ENCODE measurements around the gene MSI2. TPM values are rescaled to one million over a fixed set of nuclear protein-coding genes. Genes with fewer than 3 reads are reported as not detected.

MSI2 gene
- polyA plus RNA-seq, 1 of the 3 experiments (the other 2 are of a cell fraction): 24.1 TPM

- no peak for TF ChIP-seq EZH2phosphoT487 (IDR thresholded peaks at IDR 0.05; ENCODE audit: borderline replicate concordance, low read depth)
Measured at GRCh38 chr17:57308543-57309186, 52.3 kb downstream of the MSI2 start (continued).

DNA sequence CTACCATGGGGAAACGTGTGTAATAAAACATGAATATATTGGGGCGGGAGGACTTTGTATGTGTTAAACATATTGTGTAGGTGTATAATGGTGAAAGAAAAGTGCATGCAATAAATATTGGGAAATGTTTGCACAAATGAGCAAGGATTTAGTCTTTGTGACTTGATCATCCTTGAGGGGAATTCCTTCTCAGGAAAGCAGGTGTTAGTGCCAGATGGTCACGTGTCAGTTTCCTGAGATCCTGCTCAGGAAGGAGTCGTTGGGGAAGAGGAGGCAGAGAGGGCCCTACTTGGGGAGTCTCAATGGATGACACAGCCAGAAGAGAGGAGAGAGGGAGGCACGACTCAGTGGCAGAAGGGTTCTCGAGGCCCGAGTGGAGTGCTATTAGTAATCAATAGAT lies 53.2 kb downstream of the MSI2 start:
- no peaks in the 10 kb centered on the region for H3F3A ChIP-seq (replicated peaks; ENCODE audit: insufficient read depth)
- 89% methylated on average over 7 of the region's 7 CpGs for WGBS (ENCODE audit: low lambda C conversion rate)
- H3K27me3 ChIP-seq (ENCODE audit: insufficient read depth): no peaks in the 10 kb centered on the region
- DNase-seq: no peak
- no peaks in the 10 kb centered on the region for H3K79me2 ChIP-seq (ENCODE audit: insufficient read depth)
- H3K4me1 ChIP-seq (ENCODE audit: control insufficient read depth in 1 of 2, insufficient read depth in 2 of 2, low read depth in 1 of 2, low read length in 1 of 2): peaks cover 0 to 8% of the 10 kb centered on the region in 2 experiments; a peak in 1 of 4 replicates
- no peak overlapping the region for H2AFZ ChIP-seq (ENCODE audit: low read depth)
- no peak overlapping the region for H3K4me3 ChIP-seq (ENCODE audit: low read depth in 2 of 2, low read length in 1 of 2)
- H4K20me1 ChIP-seq (ENCODE audit: insufficient read depth): peaks cover 6% of the 10 kb centered on the region; the same call in 1 of the 2 replicates
- no peaks in the 10 kb centered on the region for H3K9me3 ChIP-seq
- H3K4me2 ChIP-seq: no peak overlapping the region
- H3K9ac ChIP-seq: no peak overlapping the region
- POLR2A ChIA-PET: interaction anchor here (0.6 kb wide), 1 partner anchor 133 kb away, joined by 5 read pairs; no protein-coding TSS in a partner anchor
- no peak overlapping the region for H3K27ac ChIP-seq (ENCODE audit: low read depth in 2 of 2, low read length in 1 of 2)
- no peak for TF ChIP-seq FOSL2 (IDR thresholded peaks at IDR 0.05; ENCODE audit: borderline replicate concordance, low read depth)
- TF ChIP-seq RFX5 (IDR thresholded peaks at IDR 0.05; ENCODE audit: low read length): no peak
- TF ChIP-seq, protein P1, sequence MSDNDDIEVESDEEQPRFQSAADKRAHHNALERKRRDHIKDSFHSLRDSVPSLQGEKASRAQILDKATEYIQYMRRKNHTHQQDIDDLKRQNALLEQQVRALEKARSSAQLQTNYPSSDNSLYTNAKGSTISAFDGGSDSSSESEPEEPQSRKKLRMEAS (IDR thresholded peaks at IDR 0.05; ENCODE audit: low read depth): no peak
- TF ChIP-seq, protein P2, sequence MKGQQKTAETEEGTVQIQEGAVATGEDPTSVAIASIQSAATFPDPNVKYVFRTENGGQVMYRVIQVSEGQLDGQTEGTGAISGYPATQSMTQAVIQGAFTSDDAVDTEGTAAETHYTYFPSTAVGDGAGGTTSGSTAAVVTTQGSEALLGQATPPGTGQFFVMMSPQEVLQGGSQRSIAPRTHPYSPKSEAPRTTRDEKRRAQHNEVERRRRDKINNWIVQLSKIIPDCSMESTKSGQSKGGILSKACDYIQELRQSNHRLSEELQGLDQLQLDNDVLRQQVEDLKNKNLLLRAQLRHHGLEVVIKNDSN (IDR thresholded peaks at IDR 0.05; ENCODE audit: borderline replicate concordance, low read depth): no peak
- TF ChIP-seq RAD21 (IDR thresholded peaks at IDR 0.05; ENCODE audit: low read length): no peak
- TF ChIP-seq, protein P3, sequence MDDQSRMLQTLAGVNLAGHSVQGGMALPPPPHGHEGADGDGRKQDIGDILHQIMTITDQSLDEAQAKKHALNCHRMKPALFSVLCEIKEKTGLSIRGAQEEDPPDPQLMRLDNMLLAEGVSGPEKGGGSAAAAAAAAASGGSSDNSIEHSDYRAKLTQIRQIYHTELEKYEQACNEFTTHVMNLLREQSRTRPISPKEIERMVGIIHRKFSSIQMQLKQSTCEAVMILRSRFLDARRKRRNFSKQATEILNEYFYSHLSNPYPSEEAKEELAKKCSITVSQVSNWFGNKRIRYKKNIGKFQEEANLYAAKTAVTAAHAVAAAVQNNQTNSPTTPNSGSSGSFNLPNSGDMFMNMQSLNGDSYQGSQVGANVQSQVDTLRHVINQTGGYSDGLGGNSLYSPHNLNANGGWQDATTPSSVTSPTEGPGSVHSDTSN (IDR thresholded peaks at IDR 0.05): no peak
- TF ChIP-seq EZH2phosphoT487 (IDR thresholded peaks at IDR 0.05; ENCODE audit: borderline replicate concordance, low read depth): no peak
- no peak for TF ChIP-seq SMC3 (IDR thresholded peaks at IDR 0.05; ENCODE audit: low read depth, low read length)
- CTCF ChIA-PET: interaction anchor here (1.3 kb wide), 1 partner anchor 523 kb away, joined by 3 read pairs; no protein-coding TSS in a partner anchor
- peaks cover 15 to 28% of the 10 kb centered on the region in 2 experiments for H3K36me3 ChIP-seq (replicated peaks in 1 of 2; ENCODE audit: control insufficient read depth in 1 of 2, insufficient read depth in 2 of 2, low read length in 1 of 2)
- no peaks in the 10 kb centered on the region for H3K9me2 ChIP-seq

- H3K4me3 ChIP-seq (ENCODE audit: low read depth in 2 of 2, low read length in 1 of 2): no peak overlapping the region
- POLR2A ChIA-PET: no interaction called here
- peaks cover 6% of the 10 kb centered on the region; the same call in 1 of the 2 replicates for H4K20me1 ChIP-seq (ENCODE audit: insufficient read depth)
- no peaks in the 10 kb centered on the region for H3K27me3 ChIP-seq (ENCODE audit: insufficient read depth)
- no peaks in the 10 kb centered on the region for H3F3A ChIP-seq (replicated peaks; ENCODE audit: insufficient read depth)
- no peak overlapping the region for H3K9ac ChIP-seq
- H3K4me1 ChIP-seq (ENCODE audit: control insufficient read depth in 1 of 2, insufficient read depth in 2 of 2, low read depth in 1 of 2, low read length in 1 of 2): peaks cover 0 to 17% of the 10 kb centered on the region in 2 experiments; a peak in 1 of 4 replicates
- H3K4me2 ChIP-seq: no peak overlapping the region
- no peak overlapping the region for H3K27ac ChIP-seq (ENCODE audit: low read depth in 2 of 2, low read length in 1 of 2)
- no peak for DNase-seq
- H3K79me2 ChIP-seq (ENCODE audit: insufficient read depth): no peaks in the 10 kb centered on the region
- 97% methylated on average over 10 of the region's 10 CpGs for WGBS (ENCODE audit: low lambda C conversion rate)
- no peak overlapping the region for H2AFZ ChIP-seq (ENCODE audit: low read depth)
- H3K36me3 ChIP-seq (replicated peaks in 1 of 2; ENCODE audit: control insufficient read depth in 1 of 2, insufficient read depth in 2 of 2, low read length in 1 of 2): peaks cover 15 to 22% of the 10 kb centered on the region in 2 experiments
- H3K9me2 ChIP-seq: no peaks in the 10 kb centered on the region
- H3K9me3 ChIP-seq: no peaks in the 10 kb centered on the region
- CTCF ChIA-PET: interaction anchor here (0.6 kb wide), 1 partner anchor 26 kb away, joined by 3 read pairs; no protein-coding TSS in a partner anchor
- TF ChIP-seq, protein P1 (IDR thresholded peaks at IDR 0.05; ENCODE audit: low read depth): no peak
- no peak for TF ChIP-seq EZH2phosphoT487 (IDR thresholded peaks at IDR 0.05; ENCODE audit: borderline replicate concordance, low read depth)
- TF ChIP-seq GATA2 (CRISPR knock-in tag; IDR thresholded peaks at IDR 0.05): no peak
- TF ChIP-seq CTCF (IDR thresholded peaks at IDR 0.05): no peak
- no peak for TF ChIP-seq NRF1 (IDR thresholded peaks at IDR 0.05; ENCODE audit: low read depth, low read length)
- no peak for TF ChIP-seq EP300 (IDR thresholded peaks at IDR 0.05; ENCODE audit: borderline replicate concordance in 1 of 2, low read depth in 1 of 2, low read length in 1 of 2)
- TF ChIP-seq YY1 (IDR thresholded peaks at IDR 0.05; ENCODE audit: low read depth): no peak
- no peak for TF ChIP-seq IRF3 (IDR thresholded peaks at IDR 0.05; ENCODE audit: low read depth, low read length)
- TF ChIP-seq FOXJ3 (CRISPR knock-in tag; IDR thresholded peaks at IDR 0.05): no peak
- TF ChIP-seq ELF1 (IDR thresholded peaks at IDR 0.05): no peak
- TF ChIP-seq MEF2A (IDR thresholded peaks at IDR 0.05; ENCODE audit: borderline replicate concordance, low read depth): no peak
Measured at GRCh38 chr17:57311281-57312216, 55.2 kb downstream of the MSI2 start.
